ENCODE data around the gene EFHC1. TPM values are rescaled to one million over a fixed set of nuclear protein-coding genes. Genes with fewer than 3 reads are reported as not detected.
"Not testable (repeated sequence)": the region's sequence is repeated elsewhere in the genome, so short reads cannot be mapped to it uniquely, and the experiment has no call there.

The EFHC1 gene
- total RNA-seq, 1 donor from 2014 or later = 16.0 TPM

DNA sequence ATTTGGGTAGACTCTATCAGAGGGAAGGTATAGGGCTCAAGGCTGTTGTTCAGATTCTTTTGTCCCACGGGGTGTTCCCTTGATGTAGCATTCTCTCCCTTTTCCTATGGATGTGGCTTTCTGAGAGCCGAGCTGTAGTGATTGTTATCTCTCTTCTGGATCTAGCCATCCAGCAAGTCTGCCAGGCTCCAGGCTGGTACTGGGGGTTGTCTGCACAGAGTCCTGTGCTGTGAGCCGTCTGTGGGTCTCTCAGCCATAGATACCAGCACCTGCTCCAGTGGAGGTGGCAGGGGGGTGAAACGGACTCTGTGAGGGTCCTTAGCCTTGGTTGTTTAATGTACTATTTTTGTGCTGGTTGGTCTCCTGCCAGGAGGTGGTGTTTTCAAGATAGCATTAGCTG, 13.2 kb downstream of the EFHC1 start:
- DNase-seq (ENCODE audit: extremely low read depth, low read depth, low spot score) = not testable (repeated sequence)

- DNase-seq (ENCODE audit: extremely low read depth, low read depth, low spot score) = no peak
Observed at GRCh38 chr6:52435345-52435744, 15.2 kb downstream of the EFHC1 start.

- DNase-seq (ENCODE audit: extremely low read depth, low read depth, low spot score) = no peak
Observed at GRCh38 chr6:52438926-52439325, 18.8 kb downstream of the EFHC1 start.

DNA sequence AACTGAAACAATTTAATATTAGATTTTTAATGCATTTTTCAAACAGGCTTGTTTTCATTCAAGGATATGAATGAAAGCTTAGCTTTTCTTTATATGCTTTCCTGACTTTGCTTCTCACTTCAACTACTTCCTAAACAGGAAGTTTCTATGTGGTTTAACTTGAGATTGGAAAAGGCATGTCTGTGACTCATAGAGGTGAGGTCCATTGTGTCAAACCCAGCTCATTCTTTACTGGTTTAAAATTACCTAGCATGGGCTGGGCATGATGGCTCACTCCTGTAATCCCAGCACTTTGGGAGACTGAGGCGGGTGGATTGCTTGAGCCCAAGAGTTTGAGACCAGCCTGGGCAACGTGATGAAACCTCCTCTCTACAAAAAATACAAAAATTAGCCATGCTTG, 34.4 kb downstream of the EFHC1 start:
- no peak for DNase-seq (ENCODE audit: extremely low read depth, low read depth, low spot score)

GRCh38 chr6:52457096-52457495, 37.0 kb downstream of the EFHC1 start:
- no peak for DNase-seq (ENCODE audit: extremely low read depth, low read depth, low spot score)

- not testable (repeated sequence) for DNase-seq (ENCODE audit: extremely low read depth, low read depth, low spot score)
Observed at GRCh38 chr6:52461194-52461593, 41.1 kb downstream of the EFHC1 start.

DNA sequence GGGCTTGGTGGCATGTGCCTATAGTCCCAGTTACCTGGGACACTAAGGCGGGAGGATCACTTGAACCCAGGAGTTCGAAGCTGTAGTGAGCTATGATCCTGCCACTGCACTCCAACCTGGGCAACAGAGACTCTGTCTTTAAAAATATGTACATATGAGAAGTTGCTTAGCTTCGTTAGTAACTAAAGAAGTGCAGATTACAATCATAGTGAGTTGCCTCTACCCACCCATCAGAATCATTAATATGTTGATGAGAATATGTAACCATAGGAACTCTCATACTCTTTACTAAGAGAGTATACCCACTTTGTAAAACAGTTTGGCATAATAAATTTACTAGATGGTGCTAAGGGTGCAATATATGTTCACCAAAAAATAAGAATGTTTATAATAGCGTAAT, 54.0 kb downstream of the EFHC1 start:
- DNase-seq (ENCODE audit: extremely low read depth, low read depth, low spot score) = no peak

DNA sequence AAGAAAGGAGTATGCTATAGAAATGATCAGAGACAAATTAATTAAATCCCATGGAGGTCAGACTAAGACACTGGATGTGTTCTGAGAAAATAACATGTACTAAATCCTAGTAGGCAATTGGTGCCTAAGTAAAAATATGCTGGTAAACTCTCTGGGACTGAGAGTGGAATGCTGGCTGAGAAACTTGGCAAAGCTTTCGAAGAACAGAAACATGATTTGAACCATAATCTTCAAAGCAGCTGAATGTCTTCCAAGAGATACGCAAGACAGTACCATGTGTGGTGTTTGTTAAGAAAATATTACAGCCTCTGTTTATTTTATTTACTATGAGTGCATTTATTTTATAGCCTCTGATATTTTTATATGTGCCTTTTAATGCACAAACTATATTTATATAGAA, 55.2 kb downstream of the EFHC1 start:
- no peak for DNase-seq (ENCODE audit: extremely low read depth, low read depth, low spot score)

- DNase-seq (ENCODE audit: extremely low read depth, low read depth, low spot score) = no peak
Observed at GRCh38 chr6:52482903-52483670, 62.9 kb downstream of the EFHC1 start.

GRCh38 chr6:52483671-52484003, 63.5 kb downstream of the EFHC1 start:
- DNase-seq (ENCODE audit: extremely low read depth, low read depth, low spot score) = no peak

GRCh38 chr6:52489881-52490280, 69.7 kb downstream of the EFHC1 start:
- DNase-seq (ENCODE audit: extremely low read depth, low read depth, low spot score) = no peak

- no peak for DNase-seq (ENCODE audit: extremely low read depth, low read depth, low spot score)
Observed at GRCh38 chr6:52491203-52492069, 71.3 kb downstream of the EFHC1 start.

DNA sequence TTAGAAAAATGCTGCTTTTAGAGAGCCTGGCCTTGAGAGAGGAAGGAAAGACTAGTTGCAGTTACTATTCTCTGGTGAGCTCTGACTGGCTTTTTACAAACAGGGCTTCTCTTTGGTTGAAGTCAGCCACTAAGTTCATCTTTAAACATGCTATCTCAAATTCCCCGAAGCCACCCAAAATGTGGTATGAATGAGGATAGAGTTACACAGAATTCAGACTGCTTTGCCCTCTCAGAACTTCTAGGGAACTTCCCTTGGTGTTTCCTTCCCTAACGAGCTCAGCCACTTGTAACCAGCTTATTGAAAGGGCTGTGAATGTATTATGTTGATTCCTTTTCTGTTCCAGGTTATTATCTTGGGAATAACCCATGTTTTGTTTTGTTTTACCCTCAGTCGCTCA, 73.5 kb downstream of the EFHC1 start:
- no peak for DNase-seq (ENCODE audit: extremely low read depth, low read depth, low spot score)

DNA sequence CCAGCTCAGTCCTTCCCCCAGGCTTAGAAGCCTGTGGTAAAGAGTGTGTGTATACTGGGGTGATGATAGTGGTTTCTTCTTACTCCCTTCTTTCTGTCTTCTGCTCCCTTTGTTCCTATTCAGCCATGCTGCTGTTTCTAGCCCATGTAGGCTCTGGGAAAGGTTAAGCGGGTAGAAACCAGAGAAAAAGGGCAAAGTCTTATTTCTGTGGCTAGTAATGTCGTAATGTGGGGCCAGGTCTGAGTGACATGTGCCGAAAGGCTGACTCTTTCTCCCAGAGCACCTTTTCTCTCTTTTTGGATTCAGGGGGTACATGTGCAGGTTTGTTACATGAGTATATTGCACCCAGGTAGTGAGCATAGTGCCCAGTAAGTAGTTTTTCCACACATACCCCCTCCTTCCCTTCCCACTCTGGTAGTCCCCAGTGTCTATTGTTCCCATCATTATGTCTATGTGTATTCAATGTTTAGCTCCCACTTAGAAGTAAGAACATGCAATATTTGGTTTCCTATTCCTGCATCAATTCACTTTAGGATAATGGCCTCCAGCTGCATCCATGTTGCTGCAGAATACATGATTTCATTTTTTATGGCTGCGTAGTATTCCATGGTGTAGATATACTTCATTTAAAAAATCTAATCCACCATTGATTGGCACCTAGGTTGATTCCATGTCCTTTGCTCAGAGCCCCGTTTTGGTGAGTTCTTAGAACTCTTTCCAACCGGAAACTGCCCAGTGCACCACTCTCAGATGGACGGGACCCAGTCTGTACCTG, 74.3 kb downstream of the EFHC1 start:
- no peak for DNase-seq (ENCODE audit: extremely low read depth, low read depth, low spot score)

- DNase-seq (ENCODE audit: extremely low read depth, low read depth, low spot score) = no peak
Observed at GRCh38 chr6:52495922-52496321, 75.8 kb downstream of the EFHC1 start.

DNA sequence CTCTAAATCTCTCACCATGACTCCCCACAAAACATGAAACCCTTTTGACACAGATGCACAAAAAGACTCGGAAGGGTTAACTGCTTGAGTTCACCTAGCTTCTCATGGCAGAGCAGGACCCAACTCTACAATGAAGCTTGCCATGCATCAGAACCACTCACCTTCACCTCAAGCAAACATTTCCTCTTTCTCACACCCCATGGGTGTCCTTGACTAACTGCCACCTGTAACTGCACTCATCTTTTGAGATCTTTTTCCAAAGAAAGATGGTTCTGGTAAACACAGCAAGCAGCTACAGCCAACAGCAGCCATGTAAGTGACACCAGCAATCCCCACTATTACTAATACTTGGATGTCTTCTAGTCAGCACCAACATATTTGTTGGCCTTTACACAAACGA, 76.5 kb downstream of the EFHC1 start:
- no peak for DNase-seq (ENCODE audit: extremely low read depth, low read depth, low spot score)

- no peak for DNase-seq (ENCODE audit: extremely low read depth, low read depth, low spot score)
Observed at GRCh38 chr6:52497652-52498408, 77.7 kb downstream of the EFHC1 start.

GRCh38 chr6:52498538-52499017, 78.4 kb downstream of the EFHC1 start:
- no peak for DNase-seq (ENCODE audit: extremely low read depth, low read depth, low spot score)

DNA sequence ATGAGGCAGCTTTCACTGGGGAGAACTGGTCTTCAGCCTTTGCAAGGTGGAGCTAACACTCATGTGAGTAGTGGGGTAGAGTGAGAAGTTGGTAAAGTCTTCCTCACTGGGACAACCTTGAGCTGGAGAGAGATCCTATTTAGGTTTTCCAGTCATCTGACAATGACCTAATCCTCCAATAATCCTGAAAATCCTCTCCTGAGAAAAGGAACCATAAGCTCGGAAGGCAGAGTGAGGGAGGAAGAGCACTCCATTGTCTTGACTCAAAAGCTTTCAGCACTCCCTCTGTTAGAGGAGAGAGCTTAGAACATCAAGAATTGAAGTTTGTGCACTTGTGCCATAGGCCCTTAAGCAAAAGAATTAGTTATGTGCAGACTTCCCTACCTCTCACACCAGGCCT, 78.9 kb downstream of the EFHC1 start:
- DNase-seq (ENCODE audit: extremely low read depth, low read depth, low spot score) = no peak

GRCh38 chr6:52499681-52500236, 79.6 kb downstream of the EFHC1 start:
- DNase-seq (ENCODE audit: extremely low read depth, low read depth, low spot score) = no peak

Data from glomerular endothelial cell (primary cell).